Stimulated activated CD4-positive, alpha-beta T cell treated with anti-CD3 and anti-CD28 coated beads, Interleukin-4, amount 100 ng/mL, for 4 hours (primary cell): ENCODE measurements around the gene USP53.
"Not testable (repeated sequence)": the region's sequence is repeated elsewhere in the genome, so short reads cannot be mapped to it uniquely, and the experiment has no call there.

Experiments used
- DNase-seq, 2 experiments: peaks; one replicate each; pipeline ENCODE4 v3.0.0-alpha.2; 2020

Gene USP53

GRCh38 chr4:119229908-119230687, 17.6 kb downstream of the USP53 start:
- no peak for DNase-seq

- no peak for DNase-seq
Measured at GRCh38 chr4:119231491-119231890, 19.0 kb downstream of the USP53 start.

DNA sequence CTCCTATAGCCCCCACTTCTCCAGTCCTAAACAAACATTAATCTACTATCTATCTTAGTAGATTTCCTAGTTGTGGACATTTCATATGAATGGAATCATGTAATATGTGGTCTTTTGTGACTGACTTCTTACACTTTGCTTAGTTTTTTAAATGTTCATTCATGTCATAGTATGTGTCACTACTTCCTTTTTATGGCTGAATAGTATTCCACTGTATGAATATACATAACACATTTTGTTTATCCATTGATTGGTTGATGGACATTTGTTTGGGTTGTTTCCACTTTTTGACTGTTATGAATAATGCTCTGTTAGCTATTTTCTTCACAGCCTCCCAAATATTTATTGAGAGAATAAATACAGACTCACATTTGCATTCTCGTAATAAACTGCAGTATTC, 19.8 kb downstream of the USP53 start:
- DNase-seq = no peak

- no peak for DNase-seq
Measured at GRCh38 chr4:119233191-119233590, 20.7 kb downstream of the USP53 start.

GRCh38 chr4:119233750-119234149, 21.2 kb downstream of the USP53 start:
- DNase-seq = no peak

GRCh38 chr4:119237201-119237600, 24.7 kb downstream of the USP53 start:
- no peak for DNase-seq

DNA sequence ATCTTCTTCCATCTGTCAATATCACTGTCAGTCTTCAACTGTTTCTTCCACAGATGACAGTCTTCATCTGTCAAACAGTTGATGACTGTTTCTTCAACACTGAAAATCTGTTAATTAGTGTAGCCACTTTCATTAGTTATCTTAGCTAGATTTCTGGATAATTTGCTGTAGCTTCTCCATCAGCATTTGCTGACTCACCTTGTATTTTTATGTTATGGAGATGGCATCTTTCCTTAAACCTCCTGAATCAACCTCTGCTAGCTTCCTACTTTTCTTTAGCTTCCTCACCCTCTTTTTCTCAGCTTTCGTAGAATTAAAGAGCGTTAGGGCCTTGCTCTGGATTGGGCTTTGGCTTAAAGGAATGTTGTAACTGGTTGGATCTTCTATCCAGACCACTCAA, 25.1 kb downstream of the USP53 start:
- no peak for DNase-seq

DNA sequence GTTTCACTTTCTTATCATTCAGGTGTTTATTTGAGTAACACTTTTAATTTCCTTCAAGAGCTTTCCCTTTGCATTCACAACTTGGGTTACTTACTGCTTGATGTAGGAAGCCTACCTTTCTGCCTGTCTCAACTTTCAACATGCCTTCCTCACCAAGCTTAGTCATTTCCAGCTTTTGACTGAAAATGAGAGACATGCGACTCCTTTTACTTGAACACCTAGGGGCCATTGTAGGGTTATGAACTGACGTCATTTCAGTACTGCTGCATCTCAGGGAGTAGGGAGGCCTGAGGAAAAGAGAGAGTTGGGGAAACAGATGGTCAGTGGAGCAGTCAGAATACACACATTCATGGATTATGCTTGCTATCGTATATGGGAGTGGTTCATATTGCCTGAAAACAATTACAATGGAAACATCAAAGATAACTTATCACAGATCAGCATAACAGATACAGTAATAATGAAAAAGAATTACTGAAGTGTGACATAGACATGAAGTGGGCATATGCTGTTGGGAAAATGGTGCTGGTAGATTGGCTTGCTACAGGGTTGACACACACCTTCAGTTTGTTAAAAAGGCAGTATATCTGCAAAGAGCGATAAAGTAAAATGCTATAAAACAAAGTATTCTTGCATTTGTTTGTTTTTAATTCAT, 25.7 kb downstream of the USP53 start:
- no peak for DNase-seq

DNA sequence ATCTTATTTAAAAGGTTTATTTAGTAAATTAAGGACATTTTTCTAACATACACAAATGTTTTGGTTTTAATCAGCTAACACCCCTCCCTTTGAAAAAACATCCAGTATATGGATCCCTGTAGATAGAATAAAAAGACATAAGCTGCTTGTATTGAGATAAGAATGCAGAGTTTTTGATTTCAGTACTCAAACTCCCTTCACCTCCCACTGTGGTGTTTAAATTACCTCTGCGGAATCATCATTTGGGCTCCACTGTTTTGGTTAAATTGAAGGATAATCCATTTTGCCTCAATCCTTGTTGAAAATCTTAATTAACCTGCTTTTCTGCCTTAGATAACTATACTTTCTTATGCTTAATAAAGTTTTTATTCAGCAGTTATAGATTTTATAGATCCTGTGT, 27.6 kb downstream of the USP53 start:
- no peak for DNase-seq

- no peak for DNase-seq
Measured at GRCh38 chr4:119240568-119240967, 28.1 kb downstream of the USP53 start.

DNA sequence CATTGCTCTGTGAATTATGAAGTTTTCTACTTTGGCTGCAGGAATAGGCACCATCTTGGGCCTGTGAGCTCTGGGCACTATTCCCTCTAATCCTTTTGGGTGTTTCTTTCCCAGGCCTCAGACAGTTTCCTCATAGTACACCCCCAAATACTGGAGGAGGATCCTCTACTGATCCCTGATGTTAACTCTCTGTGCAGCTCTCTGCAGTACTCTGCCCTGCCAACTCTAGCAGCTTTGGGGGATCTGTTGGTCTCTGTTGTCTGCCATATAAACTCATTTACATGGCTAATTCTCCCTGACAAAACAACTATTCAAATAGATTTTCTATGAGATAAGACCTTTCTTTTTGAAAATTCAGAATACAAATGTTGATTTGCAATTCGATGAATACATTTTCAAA, 29.9 kb downstream of the USP53 start:
- no peak for DNase-seq

- DNase-seq = no peak
Measured at GRCh38 chr4:119243868-119244267, 31.4 kb downstream of the USP53 start.

DNA sequence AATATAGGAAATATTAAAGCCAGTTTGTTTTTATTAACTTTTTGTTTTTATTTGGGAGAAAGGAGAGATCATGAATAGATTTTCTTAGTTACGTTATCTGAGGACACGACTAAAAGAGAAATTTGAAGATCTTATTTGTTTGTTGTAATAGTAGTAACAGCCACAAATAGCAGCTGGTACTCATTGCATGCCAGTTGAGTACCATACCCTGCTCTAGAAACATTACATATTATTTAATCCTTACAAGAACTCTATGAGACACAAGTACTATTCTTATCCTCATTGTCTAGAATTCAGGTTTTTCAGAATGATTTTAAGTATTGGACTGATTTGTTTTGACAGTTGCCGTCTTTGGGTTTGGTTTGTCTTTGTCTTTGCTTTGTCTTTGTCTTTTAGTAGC, 31.8 kb downstream of the USP53 start:
- DNase-seq = no peak

DNA sequence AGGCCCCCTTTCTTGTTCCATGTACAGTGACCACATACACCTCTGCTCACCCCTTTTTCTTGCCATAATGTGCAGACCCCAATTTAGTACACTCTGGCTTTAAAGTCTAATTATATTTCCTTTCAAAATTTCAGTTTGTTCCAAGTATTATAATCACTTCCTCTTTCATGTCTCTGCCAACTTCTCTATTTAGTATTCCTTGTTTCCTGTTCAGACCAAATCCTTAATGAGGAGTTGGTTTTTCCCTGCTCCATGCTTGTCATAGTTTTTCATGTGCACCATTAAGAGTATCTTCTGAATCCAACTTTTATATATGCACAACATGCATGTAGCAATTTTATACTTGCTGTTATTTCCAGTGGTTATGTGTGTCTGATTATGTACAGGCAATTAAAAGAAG, 32.3 kb downstream of the USP53 start:
- DNase-seq = no peak

GRCh38 chr4:119246177-119246733, 33.7 kb downstream of the USP53 start:
- no peak for DNase-seq

GRCh38 chr4:119251037-119251436, 38.5 kb downstream of the USP53 start:
- DNase-seq = not testable (repeated sequence)

DNA sequence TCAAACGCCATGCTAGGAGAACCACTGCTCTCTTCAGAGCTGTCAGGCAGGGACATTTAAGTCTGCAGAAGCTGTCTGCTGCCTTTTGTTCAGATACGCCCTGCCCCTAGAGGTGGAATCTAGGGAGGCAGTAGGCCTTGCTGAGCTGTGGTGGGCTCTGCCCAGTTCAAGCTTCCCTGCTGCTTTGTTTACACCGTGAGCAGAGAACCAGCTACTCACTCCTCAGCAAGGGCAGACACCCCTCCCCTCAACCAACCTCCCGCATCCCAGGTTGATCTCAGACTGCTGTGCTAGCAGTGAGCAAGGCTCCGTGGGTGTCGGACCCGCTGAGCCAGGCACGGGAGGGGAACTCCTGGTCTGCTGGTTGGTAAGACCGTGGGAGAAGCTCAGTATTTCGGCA, 42.7 kb downstream of the USP53 start:
- not testable (repeated sequence) for DNase-seq

- DNase-seq = no peak
Measured at GRCh38 chr4:119260528-119260927, 48.0 kb downstream of the USP53 start.

- DNase-seq = no peak
Measured at GRCh38 chr4:119261986-119262385, 49.5 kb downstream of the USP53 start.

DNA sequence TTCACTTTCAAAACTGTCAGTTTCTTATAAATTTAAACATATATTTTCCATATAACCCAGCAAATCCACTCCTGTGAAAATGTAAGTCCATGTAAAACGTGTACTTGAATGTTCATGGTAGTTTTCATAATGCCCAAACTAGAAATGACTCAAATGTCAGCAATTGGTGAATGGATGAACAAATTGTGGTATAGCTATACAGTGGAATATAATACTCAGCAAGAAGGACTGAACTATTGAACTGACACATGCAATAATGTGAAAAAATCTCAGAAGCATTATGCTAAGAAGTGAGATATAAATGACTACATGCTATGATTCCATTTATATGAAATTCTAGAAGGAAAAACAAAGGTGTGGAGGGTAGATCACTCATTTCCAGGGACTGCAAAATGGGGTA, 52.2 kb downstream of the USP53 start:
- DNase-seq = no peak

DNA sequence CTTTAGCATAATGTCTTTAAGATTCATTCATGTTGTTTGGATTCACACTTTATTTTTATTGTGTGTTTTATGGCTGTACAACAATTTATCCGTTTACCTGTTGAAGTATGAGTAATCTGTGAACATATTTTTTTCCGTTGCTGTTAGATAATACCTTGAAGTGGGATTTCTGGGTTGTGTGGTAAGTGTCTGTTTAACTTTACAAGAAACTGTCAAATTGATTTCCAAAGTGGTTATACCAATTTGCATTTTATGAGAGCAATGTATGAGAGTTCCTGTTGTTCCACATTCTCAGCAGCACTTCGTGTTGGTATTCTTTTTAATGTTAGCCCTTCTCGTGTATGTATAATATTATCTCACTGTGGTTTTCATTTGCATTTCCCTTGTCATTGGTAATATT, 53.6 kb downstream of the USP53 start:
- no peak for DNase-seq

- DNase-seq = no peak
Measured at GRCh38 chr4:119268466-119268865, 56.0 kb downstream of the USP53 start.

DNA sequence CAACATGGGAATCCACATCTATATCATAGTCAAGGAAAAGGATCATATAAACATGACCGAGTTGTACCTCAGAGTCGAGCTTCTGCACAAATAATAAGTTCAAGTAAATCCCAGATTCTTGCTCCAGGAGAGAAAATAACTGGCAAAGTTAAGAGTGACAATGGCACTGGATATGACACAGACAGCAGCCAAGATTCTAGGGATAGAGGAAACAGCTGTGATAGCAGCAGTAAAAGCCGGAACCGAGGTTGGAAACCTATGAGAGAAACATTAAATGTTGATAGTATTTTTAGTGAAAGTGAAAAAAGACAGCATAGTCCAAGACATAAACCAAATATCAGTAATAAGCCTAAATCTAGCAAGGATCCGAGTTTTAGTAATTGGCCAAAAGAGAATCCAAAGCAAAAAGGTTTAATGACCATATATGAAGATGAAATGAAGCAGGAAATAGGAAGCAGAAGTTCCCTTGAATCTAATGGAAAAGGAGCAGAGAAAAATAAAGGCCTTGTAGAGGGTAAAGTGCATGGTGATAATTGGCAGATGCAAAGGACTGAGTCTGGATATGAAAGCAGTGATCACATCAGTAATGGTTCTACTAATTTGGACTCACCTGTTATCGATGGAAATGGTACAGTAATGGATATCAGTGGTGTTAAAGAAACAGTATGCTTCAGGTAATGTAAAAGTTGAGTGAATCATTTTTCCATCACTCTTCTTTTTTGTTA, 59.0 kb downstream of the USP53 start:
- no peak for DNase-seq

GRCh38 chr4:119279541-119279940, 67.0 kb downstream of the USP53 start:
- DNase-seq = not testable (repeated sequence)
